ENCODE measurements around the gene MAP3K2.

DNA sequence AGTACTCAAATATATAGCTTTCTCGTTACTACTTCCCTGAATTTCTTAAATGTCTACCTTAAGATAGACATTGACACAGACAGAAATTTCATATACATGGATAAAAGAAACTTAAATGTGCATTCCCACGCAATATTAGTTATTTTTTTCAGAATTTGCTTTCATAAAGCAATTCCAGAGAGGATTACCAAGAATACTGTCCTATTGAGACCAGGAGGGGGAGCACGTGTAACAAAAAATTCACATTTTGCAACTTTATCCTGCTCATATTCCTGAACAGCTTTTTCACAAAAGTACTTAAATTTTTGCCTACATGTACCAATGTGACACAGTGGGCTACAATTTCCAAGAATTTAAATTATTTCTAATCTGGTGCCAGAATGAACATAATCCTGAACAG, 63.1 kb downstream of the MAP3K2 start:
- TF ChIP-seq, protein P1, sequence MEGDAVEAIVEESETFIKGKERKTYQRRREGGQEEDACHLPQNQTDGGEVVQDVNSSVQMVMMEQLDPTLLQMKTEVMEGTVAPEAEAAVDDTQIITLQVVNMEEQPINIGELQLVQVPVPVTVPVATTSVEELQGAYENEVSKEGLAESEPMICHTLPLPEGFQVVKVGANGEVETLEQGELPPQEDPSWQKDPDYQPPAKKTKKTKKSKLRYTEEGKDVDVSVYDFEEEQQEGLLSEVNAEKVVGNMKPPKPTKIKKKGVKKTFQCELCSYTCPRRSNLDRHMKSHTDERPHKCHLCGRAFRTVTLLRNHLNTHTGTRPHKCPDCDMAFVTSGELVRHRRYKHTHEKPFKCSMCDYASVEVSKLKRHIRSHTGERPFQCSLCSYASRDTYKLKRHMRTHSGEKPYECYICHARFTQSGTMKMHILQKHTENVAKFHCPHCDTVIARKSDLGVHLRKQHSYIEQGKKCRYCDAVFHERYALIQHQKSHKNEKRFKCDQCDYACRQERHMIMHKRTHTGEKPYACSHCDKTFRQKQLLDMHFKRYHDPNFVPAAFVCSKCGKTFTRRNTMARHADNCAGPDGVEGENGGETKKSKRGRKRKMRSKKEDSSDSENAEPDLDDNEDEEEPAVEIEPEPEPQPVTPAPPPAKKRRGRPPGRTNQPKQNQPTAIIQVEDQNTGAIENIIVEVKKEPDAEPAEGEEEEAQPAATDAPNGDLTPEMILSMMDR (IDR thresholded peaks at IDR 0.05; ENCODE audit: control extremely low read depth in 1 of 3, insufficient read depth in 1 of 3, low read depth in 1 of 3, low read length in 3 of 3), result peak in 2 of 3 experiments; percentile 34 to 49; a peak in 2 of 4 replicates
- no peak for TF ChIP-seq SP4 (IDR thresholded peaks at IDR 0.05; ENCODE audit: low read length)
- TF ChIP-seq, protein P2, sequence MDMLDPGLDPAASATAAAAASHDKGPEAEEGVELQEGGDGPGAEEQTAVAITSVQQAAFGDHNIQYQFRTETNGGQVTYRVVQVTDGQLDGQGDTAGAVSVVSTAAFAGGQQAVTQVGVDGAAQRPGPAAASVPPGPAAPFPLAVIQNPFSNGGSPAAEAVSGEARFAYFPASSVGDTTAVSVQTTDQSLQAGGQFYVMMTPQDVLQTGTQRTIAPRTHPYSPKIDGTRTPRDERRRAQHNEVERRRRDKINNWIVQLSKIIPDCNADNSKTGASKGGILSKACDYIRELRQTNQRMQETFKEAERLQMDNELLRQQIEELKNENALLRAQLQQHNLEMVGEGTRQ (IDR thresholded peaks at IDR 0.05; ENCODE audit: low read length), result no peak
- TF ChIP-seq, protein P3, sequence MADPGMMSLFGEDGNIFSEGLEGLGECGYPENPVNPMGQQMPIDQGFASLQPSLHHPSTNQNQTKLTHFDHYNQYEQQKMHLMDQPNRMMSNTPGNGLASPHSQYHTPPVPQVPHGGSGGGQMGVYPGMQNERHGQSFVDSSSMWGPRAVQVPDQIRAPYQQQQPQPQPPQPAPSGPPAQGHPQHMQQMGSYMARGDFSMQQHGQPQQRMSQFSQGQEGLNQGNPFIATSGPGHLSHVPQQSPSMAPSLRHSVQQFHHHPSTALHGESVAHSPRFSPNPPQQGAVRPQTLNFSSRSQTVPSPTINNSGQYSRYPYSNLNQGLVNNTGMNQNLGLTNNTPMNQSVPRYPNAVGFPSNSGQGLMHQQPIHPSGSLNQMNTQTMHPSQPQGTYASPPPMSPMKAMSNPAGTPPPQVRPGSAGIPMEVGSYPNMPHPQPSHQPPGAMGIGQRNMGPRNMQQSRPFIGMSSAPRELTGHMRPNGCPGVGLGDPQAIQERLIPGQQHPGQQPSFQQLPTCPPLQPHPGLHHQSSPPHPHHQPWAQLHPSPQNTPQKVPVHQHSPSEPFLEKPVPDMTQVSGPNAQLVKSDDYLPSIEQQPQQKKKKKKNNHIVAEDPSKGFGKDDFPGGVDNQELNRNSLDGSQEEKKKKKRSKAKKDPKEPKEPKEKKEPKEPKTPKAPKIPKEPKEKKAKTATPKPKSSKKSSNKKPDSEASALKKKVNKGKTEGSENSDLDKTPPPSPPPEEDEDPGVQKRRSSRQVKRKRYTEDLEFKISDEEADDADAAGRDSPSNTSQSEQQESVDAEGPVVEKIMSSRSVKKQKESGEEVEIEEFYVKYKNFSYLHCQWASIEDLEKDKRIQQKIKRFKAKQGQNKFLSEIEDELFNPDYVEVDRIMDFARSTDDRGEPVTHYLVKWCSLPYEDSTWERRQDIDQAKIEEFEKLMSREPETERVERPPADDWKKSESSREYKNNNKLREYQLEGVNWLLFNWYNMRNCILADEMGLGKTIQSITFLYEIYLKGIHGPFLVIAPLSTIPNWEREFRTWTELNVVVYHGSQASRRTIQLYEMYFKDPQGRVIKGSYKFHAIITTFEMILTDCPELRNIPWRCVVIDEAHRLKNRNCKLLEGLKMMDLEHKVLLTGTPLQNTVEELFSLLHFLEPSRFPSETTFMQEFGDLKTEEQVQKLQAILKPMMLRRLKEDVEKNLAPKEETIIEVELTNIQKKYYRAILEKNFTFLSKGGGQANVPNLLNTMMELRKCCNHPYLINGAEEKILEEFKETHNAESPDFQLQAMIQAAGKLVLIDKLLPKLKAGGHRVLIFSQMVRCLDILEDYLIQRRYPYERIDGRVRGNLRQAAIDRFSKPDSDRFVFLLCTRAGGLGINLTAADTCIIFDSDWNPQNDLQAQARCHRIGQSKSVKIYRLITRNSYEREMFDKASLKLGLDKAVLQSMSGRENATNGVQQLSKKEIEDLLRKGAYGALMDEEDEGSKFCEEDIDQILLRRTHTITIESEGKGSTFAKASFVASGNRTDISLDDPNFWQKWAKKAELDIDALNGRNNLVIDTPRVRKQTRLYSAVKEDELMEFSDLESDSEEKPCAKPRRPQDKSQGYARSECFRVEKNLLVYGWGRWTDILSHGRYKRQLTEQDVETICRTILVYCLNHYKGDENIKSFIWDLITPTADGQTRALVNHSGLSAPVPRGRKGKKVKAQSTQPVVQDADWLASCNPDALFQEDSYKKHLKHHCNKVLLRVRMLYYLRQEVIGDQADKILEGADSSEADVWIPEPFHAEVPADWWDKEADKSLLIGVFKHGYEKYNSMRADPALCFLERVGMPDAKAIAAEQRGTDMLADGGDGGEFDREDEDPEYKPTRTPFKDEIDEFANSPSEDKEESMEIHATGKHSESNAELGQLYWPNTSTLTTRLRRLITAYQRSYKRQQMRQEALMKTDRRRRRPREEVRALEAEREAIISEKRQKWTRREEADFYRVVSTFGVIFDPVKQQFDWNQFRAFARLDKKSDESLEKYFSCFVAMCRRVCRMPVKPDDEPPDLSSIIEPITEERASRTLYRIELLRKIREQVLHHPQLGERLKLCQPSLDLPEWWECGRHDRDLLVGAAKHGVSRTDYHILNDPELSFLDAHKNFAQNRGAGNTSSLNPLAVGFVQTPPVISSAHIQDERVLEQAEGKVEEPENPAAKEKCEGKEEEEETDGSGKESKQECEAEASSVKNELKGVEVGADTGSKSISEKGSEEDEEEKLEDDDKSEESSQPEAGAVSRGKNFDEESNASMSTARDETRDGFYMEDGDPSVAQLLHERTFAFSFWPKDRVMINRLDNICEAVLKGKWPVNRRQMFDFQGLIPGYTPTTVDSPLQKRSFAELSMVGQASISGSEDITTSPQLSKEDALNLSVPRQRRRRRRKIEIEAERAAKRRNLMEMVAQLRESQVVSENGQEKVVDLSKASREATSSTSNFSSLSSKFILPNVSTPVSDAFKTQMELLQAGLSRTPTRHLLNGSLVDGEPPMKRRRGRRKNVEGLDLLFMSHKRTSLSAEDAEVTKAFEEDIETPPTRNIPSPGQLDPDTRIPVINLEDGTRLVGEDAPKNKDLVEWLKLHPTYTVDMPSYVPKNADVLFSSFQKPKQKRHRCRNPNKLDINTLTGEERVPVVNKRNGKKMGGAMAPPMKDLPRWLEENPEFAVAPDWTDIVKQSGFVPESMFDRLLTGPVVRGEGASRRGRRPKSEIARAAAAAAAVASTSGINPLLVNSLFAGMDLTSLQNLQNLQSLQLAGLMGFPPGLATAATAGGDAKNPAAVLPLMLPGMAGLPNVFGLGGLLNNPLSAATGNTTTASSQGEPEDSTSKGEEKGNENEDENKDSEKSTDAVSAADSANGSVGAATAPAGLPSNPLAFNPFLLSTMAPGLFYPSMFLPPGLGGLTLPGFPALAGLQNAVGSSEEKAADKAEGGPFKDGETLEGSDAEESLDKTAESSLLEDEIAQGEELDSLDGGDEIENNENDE (IDR thresholded peaks at IDR 0.05; ENCODE audit: insufficient replicate concordance, low read length), result no peak
- TF ChIP-seq RFX5 (IDR thresholded peaks at IDR 0.05; ENCODE audit: borderline replicate concordance, low read depth, low read length), result no peak
- no peak for TF ChIP-seq MAFK (IDR thresholded peaks at IDR 0.05; ENCODE audit: low read depth, low read length)
- no peak for TF ChIP-seq SAP30 (IDR thresholded peaks at IDR 0.05; ENCODE audit: insufficient read depth, insufficient replicate concordance, low read length)
- no peak for TF ChIP-seq CEBPB (IDR thresholded peaks at IDR 0.05; ENCODE audit: low read depth, low read length)
- TF ChIP-seq GABPA (IDR thresholded peaks at IDR 0.05; ENCODE audit: borderline replicate concordance, insufficient read depth, low read length), result no peak
- no peak for TF ChIP-seq CREB1 (IDR thresholded peaks at IDR 0.05)
- TF ChIP-seq SUZ12 (IDR thresholded peaks at IDR 0.05; ENCODE audit: low read length), result no peak
- no peak for TF ChIP-seq POLR2A (IDR thresholded peaks at IDR 0.05; ENCODE audit: control extremely low read depth in 1 of 2, low read depth in 2 of 2, low read length in 2 of 2)
